Naive thymus-derived CD8-positive, alpha-beta T cell (primary cell): ENCODE measurements around the gene FXYD5. TPM values are rescaled to one million over a fixed set of nuclear protein-coding genes. Genes with fewer than 3 reads are reported as not detected.

Experiments used
- ATAC-seq, 2 donors: fragments of 150-1000 bp; cut with Tn5 transposase in 1 of 2; sonication (Bioruptor Pico), chemical (Tn5 transposase) in 1 of 2; 1 replicate in 1 of 2; 2 replicates in 1 of 2; pipeline ENCODE4 v1.10.0; 2021; ENCODE audit warnings: mild to moderate bottlenecking in 2 of 2, moderate library complexity in 2 of 2
- POLR2A ChIA-PET: fragments of 350-600 bp; sonication (Branson Sonifier 250); formaldehyde crosslinking; loops from one replicate; lab custom pipeline; 2021; ENCODE audit warnings: antibody characterized with exemption; lab: Charles Lee
- DNase-seq, 10 donors: peaks; one replicate each; pipeline versions ENCODE4 v3.0.0 to v3.0.0-alpha.2; 2020 to 2022
- H3K27ac Mint-ChIP-seq, 10 donors: one replicate each; pipeline ENCODE4 v1.8.0; 2020 to 2022; ENCODE audit warnings: mild to moderate bottlenecking in 10 of 10, mixed read lengths in 10 of 10, moderate library complexity in 4 of 10, inconsistent platforms in 1 of 10
- H3K27me3 Mint-ChIP-seq, 5 donors: one replicate each; pipeline ENCODE4 v1.8.0; 2021 to 2022; ENCODE audit warnings: mixed read lengths in 5 of 5
- H3K36me3 Mint-ChIP-seq, 3 donors: one replicate each; pipeline ENCODE4 v1.8.0; 2020 to 2022; ENCODE audit warnings: mixed read lengths in 3 of 3, mild to moderate bottlenecking in 2 of 3, inconsistent platforms in 1 of 3
- H3K4me1 Mint-ChIP-seq, 4 donors: one replicate each; pipeline ENCODE4 v1.8.0; 2021 to 2022; ENCODE audit warnings: mixed read lengths in 4 of 4
- H3K4me3 Mint-ChIP-seq, 10 donors: one replicate each; pipeline ENCODE4 v1.8.0; 2020 to 2022; ENCODE audit warnings: mild to moderate bottlenecking in 10 of 10, mixed read lengths in 10 of 10, moderate library complexity in 6 of 10, inconsistent platforms in 1 of 10
- H3K9me3 Mint-ChIP-seq, 9 donors: one replicate each; pipeline ENCODE4 v1.8.0; 2020 to 2022; ENCODE audit warnings: mixed read lengths in 9 of 9, mild to moderate bottlenecking in 3 of 9, inconsistent platforms in 1 of 9, moderate library complexity in 1 of 9
- polyA plus RNA-seq, 3 donors: library from polyadenylated mRNA; unstranded; fragments of 300-500 nt; fragmentation: Illumina TruSeq; gene quantifications; one replicate each; pipeline ENCODE4 v1.2.3, GENCODE V29; 2021
- total RNA-seq, 8 experiments: library from RNA in 2 of 8; stranded (reverse) in 2 of 8; gene quantifications; one replicate each; pipeline ENCODE4 v1.2.3 and lab custom pipeline; 2021 to 2026

The FXYD5 gene
- total and polyA plus RNA-seq, 5 experiments from 2014 or later: 281 to 544 (median 351) TPM

DNA sequence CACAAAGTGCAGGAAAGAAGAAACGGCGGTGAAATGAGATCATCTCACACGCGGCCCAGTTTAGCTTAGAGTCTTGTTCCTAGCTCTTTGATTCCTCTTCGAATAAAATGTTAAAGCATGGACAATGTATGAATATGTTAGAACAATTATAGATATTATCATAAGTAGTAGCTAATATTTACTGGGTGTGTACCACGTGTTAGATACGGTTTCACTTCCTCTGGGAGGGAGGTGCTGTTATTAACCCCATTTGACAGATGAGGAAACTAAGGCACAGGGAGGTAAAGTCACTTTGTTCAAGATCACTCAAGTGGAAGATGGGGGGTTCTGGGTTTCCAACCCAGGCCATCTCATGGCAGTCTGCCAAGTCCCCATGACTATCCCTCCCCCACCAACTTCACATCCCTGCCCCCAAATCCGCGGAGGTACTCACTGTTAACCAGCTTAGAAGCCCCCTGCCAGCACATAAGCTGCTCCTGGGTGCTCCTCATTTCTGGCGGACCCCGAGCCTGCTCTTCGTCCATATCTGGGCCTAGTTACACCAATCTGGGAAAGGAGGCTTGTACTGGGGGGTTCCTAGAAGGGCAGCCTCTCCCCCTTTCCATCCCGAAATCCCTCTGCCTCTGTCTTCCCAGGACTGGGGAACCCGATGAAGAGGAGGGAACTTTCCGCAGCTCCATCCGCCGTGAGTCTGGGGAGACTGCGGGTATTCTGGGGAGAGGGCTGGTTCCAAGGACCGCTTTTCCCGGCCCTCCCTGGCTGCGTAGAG, 12.5 kb upstream of the FXYD5 start:
- peaks cover 0 to 2% (median 0%) of the 10 kb centered on the region in 5 donors for H3K27me3 Mint-ChIP-seq
- peak overlapping the region; percentile 57 to 94 (median 84) for H3K27ac Mint-ChIP-seq
- no peaks in the 10 kb centered on the region for H3K36me3 Mint-ChIP-seq
- peaks cover 25 to 49% (median 44%) of the 10 kb centered on the region in 4 donors for H3K4me1 Mint-ChIP-seq
- ATAC-seq (peak; percentile 23 to 39), DNase-seq (peak in 2 of 10 donors; percentile 18 to 20)
- POLR2A ChIA-PET: interaction anchor here (0.6 to 5.8 kb wide), 28 partner anchors 11 to 845 kb away, joined by 3 to 40 read pairs (median 4); partner anchors contain the start of genes FXYD5 and USF2
- peak overlapping the region; percentile 75 to 93 (median 87) for H3K4me3 Mint-ChIP-seq
- no peaks in the 10 kb centered on the region for H3K9me3 Mint-ChIP-seq

DNA sequence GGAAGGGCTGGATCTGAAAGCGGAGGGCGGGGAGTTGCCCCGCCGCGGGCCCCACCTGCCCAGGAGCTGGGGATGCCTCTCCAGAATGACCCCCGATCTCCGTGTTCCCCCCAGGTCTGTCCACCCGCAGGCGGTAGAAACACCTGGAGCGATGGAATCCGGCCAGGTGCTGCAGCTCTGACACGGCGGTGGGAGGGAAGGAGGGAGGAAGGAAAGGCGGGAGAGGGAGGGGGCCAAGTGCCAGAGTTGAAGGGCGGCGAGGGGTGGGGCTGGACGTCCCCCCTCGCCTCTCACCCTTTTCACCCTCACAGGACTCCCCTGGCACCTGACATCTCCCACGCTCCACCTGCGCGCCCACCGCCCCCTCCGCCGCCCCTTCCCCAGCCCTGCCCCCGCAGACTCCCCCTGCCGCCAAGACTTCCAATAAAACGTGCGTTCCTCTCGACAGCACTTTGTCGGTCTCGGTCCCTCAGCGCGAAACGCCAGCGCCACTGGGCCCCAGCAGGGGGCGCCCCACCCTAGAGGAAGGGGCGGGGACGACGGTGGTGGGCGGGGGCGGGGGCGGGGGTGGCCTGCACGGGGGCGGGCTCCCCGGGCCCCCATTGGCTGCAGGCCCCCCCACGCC, 11.8 kb upstream of the FXYD5 start:
- Mint-ChIP-seq H3K4me3 (peak overlapping the region; percentile 61 to 93 (median 78)), H3K27me3 (peaks cover 0 to 2% (median 0%) of the 10 kb centered on the region in 5 donors), H3K27ac (peak overlapping the region in 7 of 10 donors; percentile 27 to 93 (median 75)), H3K4me1 (peaks cover 24 to 49% (median 41%) of the 10 kb centered on the region in 4 donors), H3K36me3 (no peaks in the 10 kb centered on the region), H3K9me3 (no peaks in the 10 kb centered on the region)
- DNase-seq: peak; percentile 61 to 86 (median 74)
- ATAC-seq: peak; percentile 35 to 50
- POLR2A ChIA-PET: interaction anchor here (0.6 to 5.8 kb wide), 16 partner anchors 11 to 845 kb away, joined by 3 to 40 read pairs (median 4); partner anchors contain the start of genes FXYD5 and USF2

DNA sequence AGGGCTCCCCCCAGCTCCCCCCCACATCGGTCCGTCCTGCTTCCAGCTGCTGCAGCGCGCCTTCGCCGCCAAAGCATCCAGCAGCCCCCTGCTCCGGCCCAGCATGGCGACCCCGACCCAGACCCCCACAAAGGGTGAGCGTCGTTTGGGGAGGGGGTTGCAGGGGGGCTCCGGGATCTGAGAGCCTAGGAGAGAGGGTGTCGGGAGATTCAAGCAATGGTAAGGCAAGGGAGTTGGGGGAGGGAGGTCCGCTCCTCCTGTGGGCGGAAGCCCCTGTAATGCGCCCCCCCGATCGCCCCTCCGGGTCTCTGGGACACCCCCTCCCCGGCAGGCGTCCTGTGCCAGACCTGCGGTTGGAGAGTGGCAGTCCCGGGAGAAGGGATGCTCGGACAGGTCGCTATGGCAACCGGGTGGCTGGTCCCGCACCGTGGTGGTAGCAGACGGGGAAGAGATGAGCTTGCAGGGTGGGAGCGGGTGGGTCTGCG, 11.3 kb upstream of the FXYD5 start, which contains the start of gene FXYD7:
Gene FXYD7 (plus strand): TSS at position 25 of the 485 bp plus-strand sequence. CDS start 79 bp downstream, at position 104.
- Mint-ChIP-seq H3K36me3 (no peaks in the 10 kb centered on the region), H3K4me1 (peaks cover 24 to 49% (median 41%) of the 10 kb centered on the region in 4 donors), H3K27ac (peak within 1 kb of the TSS; percentile 57 to 94 (median 82)), H3K9me3 (no peaks in the 10 kb centered on the region), H3K27me3 (peaks cover 0 to 2% (median 0%) of the 10 kb centered on the region in 5 donors), H3K4me3 (peak within 1 kb of the TSS; percentile 75 to 93 (median 87))
- DNase-seq (peak in 1 of 10 donors; percentile 71), ATAC-seq (no peak)
- POLR2A ChIA-PET: interaction anchor here (0.5 to 5.8 kb wide), 9 partner anchors 10 to 145 kb away, joined by 3 to 40 read pairs (median 4); partner anchors contain the start of genes FXYD5 and USF2

DNA sequence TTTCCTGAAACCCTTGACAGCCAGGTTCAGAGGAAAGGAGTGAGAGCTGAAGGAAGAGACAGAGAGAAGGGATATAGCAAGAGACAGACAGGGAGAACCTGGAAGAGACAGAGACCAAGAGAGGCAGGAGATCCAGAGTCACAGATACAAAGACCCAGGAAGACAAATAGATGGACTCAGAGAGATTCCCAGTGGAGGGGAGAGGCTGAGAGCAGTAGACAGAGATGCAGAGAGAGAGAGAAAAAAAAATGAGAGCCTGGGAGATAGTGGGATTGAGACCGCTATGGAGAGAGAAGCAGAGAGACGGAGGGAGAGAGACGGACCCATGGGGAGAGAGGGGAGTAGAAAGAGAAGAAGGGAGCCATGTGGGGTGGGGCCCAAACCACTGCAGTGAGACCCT, 10.7 kb upstream of the FXYD5 start:
- DNase-seq (no peak), ATAC-seq (no peak)
- Mint-ChIP-seq H3K4me3 (peak overlapping the region; percentile 24 to 78 (median 60)), H3K4me1 (peaks cover 24 to 49% (median 41%) of the 10 kb centered on the region in 4 donors), H3K9me3 (no peaks in the 10 kb centered on the region), H3K36me3 (no peaks in the 10 kb centered on the region), H3K27ac (peak overlapping the region; percentile 7 to 80 (median 51)), H3K27me3 (peaks cover 0 to 2% (median 0%) of the 10 kb centered on the region in 5 donors)
- POLR2A ChIA-PET: interaction anchor here (0.5 to 5.8 kb wide), 7 partner anchors 9 to 125 kb away, joined by 3 to 40 read pairs (median 4); partner anchors contain the start of genes FXYD5 and USF2

DNA sequence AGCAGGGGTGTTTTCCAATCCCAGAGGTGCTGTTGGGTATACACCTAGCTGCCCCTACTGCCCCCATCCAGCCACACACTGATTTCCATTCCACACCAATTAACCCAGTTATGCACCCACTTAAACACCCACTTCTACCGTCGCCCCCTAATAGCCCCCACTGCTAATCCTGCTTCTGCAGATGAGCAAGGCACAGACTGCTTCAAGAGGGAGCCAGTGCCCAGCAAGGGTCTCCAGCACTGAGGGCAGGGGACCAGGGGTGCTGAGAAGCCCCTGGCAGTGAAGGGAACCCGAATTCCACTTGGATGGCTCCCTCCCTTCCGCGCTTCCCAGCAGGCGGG, 10.3 kb upstream of the FXYD5 start:
- POLR2A ChIA-PET: interaction anchor here (0.6 to 5.8 kb wide), 5 partner anchors 9 to 124 kb away, joined by 3 to 40 read pairs (median 26); partner anchors contain the start of genes FXYD5 and USF2
- Mint-ChIP-seq H3K27me3 (peaks cover 0 to 2% (median 0%) of the 10 kb centered on the region in 5 donors), H3K9me3 (no peaks in the 10 kb centered on the region), H3K27ac (peak overlapping the region in 5 of 10 donors; percentile 7 to 58 (median 44)), H3K4me1 (peaks cover 24 to 49% (median 41%) of the 10 kb centered on the region in 4 donors), H3K36me3 (no peaks in the 10 kb centered on the region), H3K4me3 (peak overlapping the region in 7 of 10 donors; percentile 2 to 78 (median 68))
- ATAC-seq: no peak
- DNase-seq: no peak

DNA sequence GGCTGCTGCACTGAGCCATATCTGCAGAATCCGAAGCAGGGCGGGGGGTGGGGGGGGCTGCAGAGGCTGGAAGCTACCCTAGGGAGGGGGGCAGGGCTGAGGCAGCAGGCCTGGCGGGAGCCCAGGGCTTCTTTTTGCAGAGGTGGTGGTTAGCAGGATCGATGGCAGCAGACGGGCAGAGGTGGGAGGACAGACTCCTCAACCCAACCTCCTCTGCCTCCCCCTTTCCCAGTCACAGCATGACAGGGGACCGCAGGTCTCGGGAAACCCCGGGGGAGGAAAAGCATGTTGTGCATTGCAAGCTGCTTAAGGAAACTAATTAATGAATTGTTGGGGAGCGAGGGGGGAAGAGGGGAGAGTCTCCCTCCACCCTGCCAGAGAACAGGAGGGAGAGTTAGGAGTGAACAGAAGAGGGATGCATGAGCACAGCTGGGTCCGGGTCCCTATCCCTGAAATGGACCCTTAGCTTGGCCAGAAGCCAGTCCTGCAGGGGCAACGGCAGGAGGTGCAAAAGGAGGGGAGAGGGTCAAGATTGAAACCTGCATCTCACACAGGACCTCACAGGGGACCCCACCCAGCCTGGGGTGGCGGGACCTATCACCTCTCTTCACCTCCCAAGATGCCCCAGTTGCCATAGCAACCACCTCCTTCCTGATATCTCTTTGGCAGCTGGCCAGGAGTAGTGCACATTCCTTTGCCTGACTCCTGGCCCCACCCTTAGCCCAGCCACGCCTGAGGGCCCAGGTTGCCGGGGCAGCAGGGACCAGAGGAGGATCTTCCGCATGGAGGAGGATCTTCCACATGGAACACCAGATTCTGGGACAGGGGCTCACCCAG, 9.7 kb upstream of the FXYD5 start:
- ATAC-seq (no peak), DNase-seq (peak in 5 of 10 donors; percentile 28 to 76 (median 43))
- Mint-ChIP-seq H3K4me1 (peaks cover 24 to 49% (median 40%) of the 10 kb centered on the region in 4 donors), H3K36me3 (no peaks in the 10 kb centered on the region), H3K4me3 (peak overlapping the region in 5 of 10 donors; percentile 7 to 78 (median 34)), H3K9me3 (no peaks in the 10 kb centered on the region), H3K27ac (peak overlapping the region in 8 of 10 donors; percentile 12 to 84 (median 64)), H3K27me3 (peaks cover 0 to 2% (median 0%) of the 10 kb centered on the region in 5 donors)
- POLR2A ChIA-PET: interaction anchor here (0.6 to 5.8 kb wide), 5 partner anchors 8 to 124 kb away, joined by 3 to 40 read pairs (median 4); partner anchors contain the start of genes FXYD5 and USF2

DNA sequence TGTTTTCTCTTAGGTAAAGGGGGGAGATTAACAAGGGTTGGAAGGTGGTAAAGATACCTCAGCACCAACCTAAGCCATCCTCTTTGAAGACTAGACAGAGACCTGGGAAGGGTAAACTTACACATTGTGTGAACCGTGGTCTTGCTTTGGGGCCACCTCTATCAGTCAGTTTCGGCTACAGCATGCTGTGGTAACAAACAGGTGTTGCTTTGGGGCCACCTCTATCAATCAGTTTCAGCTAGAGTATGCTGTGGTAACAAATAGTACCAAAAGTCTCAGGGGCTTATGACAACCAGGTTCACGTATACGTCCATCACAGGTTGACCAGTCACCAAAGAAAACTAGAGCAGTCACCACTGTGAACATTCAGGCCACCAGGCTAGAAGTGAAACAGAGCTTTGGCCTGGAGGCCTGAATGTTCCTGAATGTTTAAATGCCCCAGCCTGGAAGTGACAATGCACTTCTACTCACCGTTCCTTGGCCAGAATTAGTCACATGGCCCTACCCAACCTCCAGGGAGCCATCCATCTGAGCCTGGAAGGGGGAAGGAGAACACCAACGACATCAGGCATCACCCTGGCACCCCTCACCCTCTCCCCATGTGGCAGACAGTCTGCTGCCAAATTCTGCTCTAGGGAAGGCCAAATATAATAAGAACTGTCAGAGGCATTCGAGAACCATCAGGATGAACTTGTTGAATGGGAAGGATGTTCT, 7.6 kb upstream of the FXYD5 start:
- DNase-seq: no peak
- H3K4me3 Mint-ChIP-seq: no peak overlapping the region
- H3K36me3 Mint-ChIP-seq: no peaks in the 10 kb centered on the region
- no peaks in the 10 kb centered on the region for H3K27me3 Mint-ChIP-seq
- peaks cover 20 to 33% (median 28%) of the 10 kb centered on the region in 4 donors for H3K4me1 Mint-ChIP-seq
- no peaks in the 10 kb centered on the region for H3K9me3 Mint-ChIP-seq
- no peak for ATAC-seq
- POLR2A ChIA-PET: no interaction called here
- H3K27ac Mint-ChIP-seq: peak overlapping the region in 5 of 10 donors; percentile 24 to 75 (median 47)

DNA sequence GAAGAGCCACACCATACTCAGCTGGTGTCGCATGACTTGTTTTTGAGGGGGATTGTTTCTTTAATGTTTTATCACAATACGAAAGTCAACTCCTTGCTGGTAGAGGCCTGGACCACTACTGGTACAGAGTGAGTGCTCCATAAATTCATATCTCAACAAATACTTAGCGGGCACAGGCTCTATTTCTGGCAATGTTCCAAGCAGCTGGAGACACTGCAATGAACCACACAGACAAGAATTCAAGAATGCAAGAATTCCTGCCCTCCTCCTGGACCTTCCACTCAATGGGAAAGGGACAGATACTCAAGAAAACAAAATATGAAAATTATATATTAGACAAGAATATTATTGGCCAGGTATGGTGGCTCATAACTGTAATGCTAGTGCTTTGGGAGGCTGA, 5.1 kb upstream of the FXYD5 start:
- POLR2A ChIA-PET: interaction anchor here (1.3 kb wide), 1 partner anchor 12 kb away, joined by 3 read pairs; no protein-coding TSS in a partner anchor

DNA sequence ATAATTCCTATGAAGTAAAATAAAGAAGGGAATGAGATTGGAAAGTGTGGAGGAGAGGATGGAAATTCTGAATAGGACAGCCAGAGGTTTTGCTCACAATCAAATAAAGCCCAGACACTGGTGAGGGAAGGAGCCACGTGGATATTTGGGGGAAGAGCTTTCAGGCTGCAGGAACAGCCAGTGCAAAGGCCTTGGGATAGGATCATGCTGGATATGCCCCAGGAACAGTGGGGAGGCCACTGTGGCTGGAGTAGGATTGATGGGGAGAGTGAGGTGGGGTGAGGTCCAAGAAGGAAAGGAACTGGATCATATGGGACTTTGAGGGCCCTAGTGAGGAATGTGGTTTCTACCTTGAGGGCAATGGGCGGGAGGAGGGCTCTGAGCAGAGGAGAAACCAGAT, 4.1 kb upstream of the FXYD5 start:
- POLR2A ChIA-PET: no interaction called here
- peak overlapping the region in 1 of 10 donors; percentile 68 for H3K4me3 Mint-ChIP-seq

More for the DNA sequence above, 5.1 kb upstream of the FXYD5 start:
- Mint-ChIP-seq H3K27ac (peak overlapping the region in 5 of 10 donors; percentile 10 to 69 (median 38)), H3K27me3 (no peaks in the 10 kb centered on the region), H3K4me3 (no peak overlapping the region), H3K9me3 (no peaks in the 10 kb centered on the region), H3K36me3 (no peaks in the 10 kb centered on the region), H3K4me1 (peaks cover 22 to 32% (median 26%) of the 10 kb centered on the region in 4 donors)
- no peak for ATAC-seq
- DNase-seq: no peak

DNA sequence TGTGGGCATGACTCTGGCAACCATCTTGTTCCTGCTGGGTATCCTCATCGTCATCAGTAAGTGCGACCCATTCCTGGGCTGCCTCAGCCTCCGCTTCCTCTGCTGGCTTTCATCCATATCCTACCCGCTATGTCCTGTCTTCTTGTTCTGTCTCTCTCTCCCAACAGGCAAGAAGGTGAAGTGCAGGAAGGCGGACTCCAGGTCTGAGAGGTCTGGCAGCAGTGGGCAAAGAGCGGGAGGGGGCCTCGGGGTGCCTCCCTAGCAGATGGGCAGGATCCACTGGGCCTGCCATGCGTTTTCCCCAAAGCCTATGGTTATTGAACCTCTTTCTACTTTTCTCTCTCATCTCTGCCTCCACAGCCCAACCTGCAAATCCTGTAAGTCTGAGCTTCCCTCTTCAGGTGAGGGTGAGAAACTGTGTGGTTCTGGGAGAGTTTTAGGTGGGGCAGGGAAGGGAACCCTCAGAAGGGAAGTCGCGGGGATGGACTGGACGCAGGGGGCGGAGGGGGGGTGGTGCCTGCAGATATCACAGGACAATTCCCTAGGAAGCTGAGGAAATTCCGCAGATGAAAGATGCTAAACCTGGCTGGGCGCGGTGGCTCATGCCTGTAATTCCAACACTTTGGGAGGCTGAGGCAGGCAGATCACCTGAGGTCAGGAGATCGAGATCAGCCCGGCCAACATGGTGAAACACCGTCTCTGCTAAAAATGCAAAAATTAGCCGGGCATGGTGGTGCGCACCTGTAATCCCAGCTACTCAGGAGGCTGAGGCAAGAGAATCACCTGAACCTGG, 3.1 kb upstream of the FXYD5 start:
- Mint-ChIP-seq H3K27ac (peak overlapping the region in 3 of 10 donors; percentile 29 to 71 (median 43)), H3K36me3 (peaks cover 0 to 8% (median 0%) of the 10 kb centered on the region in 3 donors), H3K9me3 (no peaks in the 10 kb centered on the region), H3K4me3 (peak overlapping the region in 3 of 10 donors; percentile 19 to 66 (median 22)), H3K4me1 (peaks cover 27 to 43% (median 30%) of the 10 kb centered on the region in 4 donors), H3K27me3 (no peaks in the 10 kb centered on the region)
- ATAC-seq (no peak), DNase-seq (no peak)
- POLR2A ChIA-PET: interaction anchor here (0.5 to 4.6 kb wide), 5 partner anchors 8 to 137 kb away, joined by 3 to 40 read pairs (median 6); partner anchors contain the start of gene FXYD7

More for the DNA sequence above, 4.1 kb upstream of the FXYD5 start:
- H3K36me3 Mint-ChIP-seq: no peaks in the 10 kb centered on the region
- H3K27me3 Mint-ChIP-seq: no peaks in the 10 kb centered on the region
- H3K9me3 Mint-ChIP-seq: no peaks in the 10 kb centered on the region
- peaks cover 20 to 33% (median 24%) of the 10 kb centered on the region in 4 donors for H3K4me1 Mint-ChIP-seq
- ATAC-seq: no peak
- H3K27ac Mint-ChIP-seq: peak overlapping the region in 4 of 10 donors; percentile 12 to 73 (median 50)
- no peak for DNase-seq
